ENCODE measurements around the gene ZNF407.

The ZNF407 gene

GRCh38 chr18:74739926-74740325 lies 142.3 kb downstream of the ZNF407 start:
- H3K27me3 ChIP-seq (replicated peaks; ENCODE audit: insufficient read depth, low read length): no peaks in the 10 kb centered on the region
- no peak overlapping the region for H3K27ac ChIP-seq (ENCODE audit: low read length)
- H3K79me2 ChIP-seq (ENCODE audit: low read length): no peaks in the 10 kb centered on the region
- H3K36me3 ChIP-seq (replicated peaks; ENCODE audit: insufficient read depth, low read length): no peaks in the 10 kb centered on the region
- no peak overlapping the region for H3K4me2 ChIP-seq (ENCODE audit: low read depth, low read length)
- H3K4me3 ChIP-seq (ENCODE audit: low read length): no peak overlapping the region
- H3K9me3 ChIP-seq (replicated peaks; ENCODE audit: insufficient read depth, low read length): no peaks in the 10 kb centered on the region
- H3K9me2 ChIP-seq (replicated peaks; ENCODE audit: insufficient read depth, low read length): no peaks in the 10 kb centered on the region
- no peak overlapping the region for H3K9ac ChIP-seq (ENCODE audit: low read length)
- no peaks in the 10 kb centered on the region for H3F3A ChIP-seq (ENCODE audit: insufficient read depth, low read length)
- no peaks in the 10 kb centered on the region for H3K4me1 ChIP-seq (ENCODE audit: low read length)
- no peak overlapping the region for H2AFZ ChIP-seq (ENCODE audit: low read length)
- TF ChIP-seq CTCF (IDR thresholded peaks at IDR 0.05; ENCODE audit: low read length) (no peak), EZH2phosphoT487 (IDR thresholded peaks at IDR 0.05; ENCODE audit: low read length) (no peak), EZH2 (optimal IDR thresholded peaks at IDR 0.05; ENCODE audit: low read depth, low read length) (no peak)
- no peak for DNase-seq
- H4K20me1 ChIP-seq (ENCODE audit: insufficient read depth, low read length): no peaks in the 10 kb centered on the region

GRCh38 chr18:74742573-74743243 lies 145.0 kb downstream of the ZNF407 start:
- H4K20me1 ChIP-seq (ENCODE audit: insufficient read depth, low read length): no peaks in the 10 kb centered on the region

GRCh38 chr18:74745633-74746403 lies 148.1 kb downstream of the ZNF407 start:
- Histone ChIP-seq H3K9ac (ENCODE audit: low read length) (no peak overlapping the region), H4K20me1 (ENCODE audit: insufficient read depth, low read length) (no peaks in the 10 kb centered on the region), H3K9me3 (replicated peaks; ENCODE audit: insufficient read depth, low read length) (no peaks in the 10 kb centered on the region), H3K4me2 (ENCODE audit: low read depth, low read length) (no peak overlapping the region), H3K36me3 (replicated peaks; ENCODE audit: insufficient read depth, low read length) (no peaks in the 10 kb centered on the region), H3K9me2 (replicated peaks; ENCODE audit: insufficient read depth, low read length) (no peaks in the 10 kb centered on the region), H3K4me3 (ENCODE audit: low read length) (no peak overlapping the region), H3K27ac (ENCODE audit: low read length) (no peak overlapping the region), H3F3A (ENCODE audit: insufficient read depth, low read length) (no peaks in the 10 kb centered on the region), H3K27me3 (replicated peaks; ENCODE audit: insufficient read depth, low read length) (no peaks in the 10 kb centered on the region), H2AFZ (ENCODE audit: low read length) (no peak overlapping the region), H3K4me1 (ENCODE audit: low read length) (no peaks in the 10 kb centered on the region), H3K79me2 (ENCODE audit: low read length) (no peaks in the 10 kb centered on the region)
- DNase-seq: no peak
- no peak for TF ChIP-seq EZH2 (optimal IDR thresholded peaks at IDR 0.05; ENCODE audit: low read depth, low read length)
- no peak for TF ChIP-seq EZH2phosphoT487 (IDR thresholded peaks at IDR 0.05; ENCODE audit: low read length)
- no peak for TF ChIP-seq CTCF (IDR thresholded peaks at IDR 0.05; ENCODE audit: low read length)

More at GRCh38 chr18:74742573-74743243, 145.0 kb downstream of the ZNF407 start:
- TF ChIP-seq CTCF (IDR thresholded peaks at IDR 0.05; ENCODE audit: low read length): no peak
- no peak for TF ChIP-seq EZH2phosphoT487 (IDR thresholded peaks at IDR 0.05; ENCODE audit: low read length)
- TF ChIP-seq EZH2 (optimal IDR thresholded peaks at IDR 0.05; ENCODE audit: low read depth, low read length): no peak
- H3K4me2 ChIP-seq (ENCODE audit: low read depth, low read length): no peak overlapping the region
- H3K27ac ChIP-seq (ENCODE audit: low read length): no peak overlapping the region
- DNase-seq: no peak
- no peaks in the 10 kb centered on the region for H3K79me2 ChIP-seq (ENCODE audit: low read length)
- H3K36me3 ChIP-seq (replicated peaks; ENCODE audit: insufficient read depth, low read length): no peaks in the 10 kb centered on the region
- H3K4me1 ChIP-seq (ENCODE audit: low read length): no peaks in the 10 kb centered on the region
- H3K27me3 ChIP-seq (replicated peaks; ENCODE audit: insufficient read depth, low read length): no peaks in the 10 kb centered on the region
- H2AFZ ChIP-seq (ENCODE audit: low read length): no peak overlapping the region
- H3K9me3 ChIP-seq (replicated peaks; ENCODE audit: insufficient read depth, low read length): no peaks in the 10 kb centered on the region
- H3F3A ChIP-seq (ENCODE audit: insufficient read depth, low read length): no peaks in the 10 kb centered on the region
- H3K9me2 ChIP-seq (replicated peaks; ENCODE audit: insufficient read depth, low read length): no peaks in the 10 kb centered on the region
- H3K9ac ChIP-seq (ENCODE audit: low read length): no peak overlapping the region
- no peak overlapping the region for H3K4me3 ChIP-seq (ENCODE audit: low read length)

Measured in MM.1S (cell line).